ENCODE data around the gene LRRC37B.
"Not testable (repeated sequence)": the region's sequence is repeated elsewhere in the genome, so short reads cannot be mapped to it uniquely, and the experiment has no call there.

The LRRC37B gene

GRCh38 chr17:32020943-32021614 is 13.9 kb downstream of the LRRC37B start (continued):
- TF ChIP-seq ZNF114 (tag by site-specific recombination; IDR thresholded peaks at IDR 0.05) (no peak), MEIS1 (CRISPR knock-in tag; IDR thresholded peaks at IDR 0.05; ENCODE audit: borderline replicate concordance) (no peak), YY1 (tag by site-specific recombination; IDR thresholded peaks at IDR 0.05) (no peak), ZSCAN4 (tag by site-specific recombination; IDR thresholded peaks at IDR 0.05) (no peak), ZNF747 (tag by site-specific recombination; IDR thresholded peaks at IDR 0.05) (no peak)

GRCh38 chr17:32021615-32021955 is 14.4 kb downstream of the LRRC37B start:
- ChIA-PET CTCF (interaction anchor here (0.6 to 1.0 kb wide), 3 partner anchors 15 to 449 kb away, joined by 4 to 5 read pairs (median 4); no protein-coding TSS in a partner anchor), POLR2A (interaction anchor here (0.6 kb wide), 1 partner anchor 399 kb away, joined by 6 read pairs; no protein-coding TSS in a partner anchor)
- no peak for TF ChIP-seq ZNF175 (tag by site-specific recombination; IDR thresholded peaks at IDR 0.05)
- Histone ChIP-seq H3K4me3 (ENCODE audit: low read depth, low read length) (no peak overlapping the region), H3K4me1 (ENCODE audit: control insufficient read depth, insufficient read depth, low read length) (peaks cover 3% of the 10 kb centered on the region; the same call in 1 of the 2 replicates), H3K9me3 (ENCODE audit: control insufficient read depth, insufficient read depth, low read depth, low read length) (no peaks in the 10 kb centered on the region), H3K36me3 (ENCODE audit: control insufficient read depth in 2 of 2, insufficient read depth in 1 of 2, low read length in 2 of 2) (peaks cover 7 to 23% of the 10 kb centered on the region in 2 experiments; a peak in 2 of 3 replicates), H3K27ac (ENCODE audit: extremely low read depth, low read depth, low read length) (no peak overlapping the region)

GRCh38 chr17:32022554-32022953 is 15.4 kb downstream of the LRRC37B start:
- peaks cover 7 to 27% of the 10 kb centered on the region in 2 experiments; a peak in 2 of 3 replicates for H3K36me3 ChIP-seq (ENCODE audit: control insufficient read depth in 2 of 2, insufficient read depth in 1 of 2, low read length in 2 of 2)
- CTCF ChIA-PET; H3K4me3 ChIP-seq (ENCODE audit: low read depth, low read length); H3K9me3 ChIP-seq (ENCODE audit: control insufficient read depth, insufficient read depth, low read depth, low read length); POLR2A ChIA-PET; H3K27ac ChIP-seq (ENCODE audit: extremely low read depth, low read depth, low read length); H3K4me1 ChIP-seq (ENCODE audit: control insufficient read depth, insufficient read depth, low read length): not testable (repeated sequence)

GRCh38 chr17:32027271-32027670 is 20.1 kb downstream of the LRRC37B start:
- TF ChIP-seq ZFHX2 (tag by site-specific recombination; conservative IDR thresholded peaks at IDR 0.05) (peak; percentile 41; the same call in 1 of the 2 replicates), ZBTB26 (tag by site-specific recombination; optimal IDR thresholded peaks at IDR 0.05) (peak; percentile 12), ZNF776 (tag by site-specific recombination; IDR thresholded peaks at IDR 0.05; ENCODE audit: borderline replicate concordance) (peak; percentile 68; the same call in 1 of the 2 replicates), ZSCAN4 (tag by site-specific recombination; IDR thresholded peaks at IDR 0.05) (peak; percentile 100)
- CTCF ChIA-PET; H3K36me3 ChIP-seq (ENCODE audit: control insufficient read depth in 2 of 2, insufficient read depth in 1 of 2, low read length in 2 of 2); H3K27ac ChIP-seq (ENCODE audit: extremely low read depth, low read depth, low read length); H3K4me3 ChIP-seq (ENCODE audit: low read depth, low read length); H3K9me3 ChIP-seq (ENCODE audit: control insufficient read depth, insufficient read depth, low read depth, low read length); H3K4me1 ChIP-seq (ENCODE audit: control insufficient read depth, insufficient read depth, low read length); POLR2A ChIA-PET: not testable (repeated sequence)

GRCh38 chr17:32033223-32033622 is 26.0 kb downstream of the LRRC37B start:
- CTCF ChIA-PET: interaction anchor here (1.0 kb wide), 1 partner anchor 26 kb away, joined by 3 read pairs; the partner anchor contains the start of gene LRRC37B
- no peak overlapping the region for H3K4me3 ChIP-seq (ENCODE audit: low read depth, low read length)
- H3K9me3 ChIP-seq (ENCODE audit: control insufficient read depth, insufficient read depth, low read depth, low read length): no peaks in the 10 kb centered on the region
- H3K36me3 ChIP-seq (ENCODE audit: control insufficient read depth in 2 of 2, insufficient read depth in 1 of 2, low read length in 2 of 2): peaks cover 28 to 40% of the 10 kb centered on the region in 2 experiments
- no peak overlapping the region for H3K27ac ChIP-seq (ENCODE audit: extremely low read depth, low read depth, low read length)
- H3K4me1 ChIP-seq (ENCODE audit: control insufficient read depth, insufficient read depth, low read length): no peaks in the 10 kb centered on the region
- POLR2A ChIA-PET: no interaction called here
- no peak for TF ChIP-seq ZNF132 (tag by site-specific recombination; IDR thresholded peaks at IDR 0.05; ENCODE audit: borderline replicate concordance)
- TF ChIP-seq GLIS1 (tag by site-specific recombination; IDR thresholded peaks at IDR 0.05): no peak
- no peak for TF ChIP-seq ZSCAN4 (tag by site-specific recombination; IDR thresholded peaks at IDR 0.05)
- peak; percentile 49 for TF ChIP-seq ZNF366 (tag by site-specific recombination; conservative IDR thresholded peaks at IDR 0.05)
- TF ChIP-seq SP2 (tag by site-specific recombination; IDR thresholded peaks at IDR 0.05): no peak

- H3K27ac ChIP-seq (ENCODE audit: extremely low read depth, low read depth, low read length); POLR2A ChIA-PET; H3K9me3 ChIP-seq (ENCODE audit: control insufficient read depth, insufficient read depth, low read depth, low read length); H3K4me3 ChIP-seq (ENCODE audit: low read depth, low read length); H3K4me1 ChIP-seq (ENCODE audit: control insufficient read depth, insufficient read depth, low read length): not testable (repeated sequence)
- CTCF ChIA-PET: interaction anchor here (0.6 to 1.0 kb wide), 4 partner anchors 27 to 102 kb away, joined by 3 to 4 read pairs (median 4); partner anchors contain the start of gene LRRC37B
- H3K36me3 ChIP-seq (ENCODE audit: control insufficient read depth in 2 of 2, insufficient read depth in 1 of 2, low read length in 2 of 2): peaks cover 28 to 44% of the 10 kb centered on the region in 2 experiments
Observed at GRCh38 chr17:32033812-32034211, 26.6 kb downstream of the LRRC37B start.

- peaks cover 27 to 41% of the 10 kb centered on the region in 2 experiments for H3K36me3 ChIP-seq (ENCODE audit: control insufficient read depth in 2 of 2, insufficient read depth in 1 of 2, low read length in 2 of 2)
- CTCF ChIA-PET: interaction anchor here (0.6 kb wide), 1 partner anchor 31 kb away, joined by 7 read pairs; no protein-coding TSS in a partner anchor
- H3K9me3 ChIP-seq (ENCODE audit: control insufficient read depth, insufficient read depth, low read depth, low read length); H3K4me3 ChIP-seq (ENCODE audit: low read depth, low read length); POLR2A ChIA-PET; H3K4me1 ChIP-seq (ENCODE audit: control insufficient read depth, insufficient read depth, low read length); H3K27ac ChIP-seq (ENCODE audit: extremely low read depth, low read depth, low read length): not testable (repeated sequence)
Observed at GRCh38 chr17:32040246-32040645, 33.1 kb downstream of the LRRC37B start.
